Mucosa of rectum (tissue), 2 donors: Measurements from ENCODE around the gene METTL21C.

Experiments used
- H3K27ac ChIP-seq, 2 donors: one replicate each; pipeline ENCODE4 v1.7.0; 2013; ENCODE audit warnings: inconsistent platforms in 2 of 2, low read depth in 2 of 2, low read length in 2 of 2
- H3K27me3 ChIP-seq, 2 donors: one replicate each; pipeline ENCODE4 v1.7.0; 2013; ENCODE audit warnings: low read length in 2 of 2; ENCODE audit not compliant: control insufficient read depth in 2 of 2, insufficient read depth in 2 of 2
- H3K36me3 ChIP-seq, 2 donors: one replicate each; pipeline ENCODE4 v1.7.0; 2013; ENCODE audit warnings: low read length in 2 of 2; ENCODE audit not compliant: control insufficient read depth in 2 of 2, insufficient read depth in 2 of 2
- H3K4me1 ChIP-seq, 2 donors: one replicate each; pipeline ENCODE4 v1.7.0; 2013; ENCODE audit warnings: low read length in 2 of 2, mild to moderate bottlenecking in 1 of 2; ENCODE audit not compliant: control insufficient read depth in 2 of 2, insufficient read depth in 2 of 2
- H3K4me3 ChIP-seq, 2 donors: one replicate each; pipeline ENCODE4 v1.7.0; 2013; ENCODE audit warnings: low read length in 2 of 2
- H3K9ac ChIP-seq, 2 donors: one replicate each; pipeline ENCODE4 v1.7.0; 2013; ENCODE audit warnings: low read length in 2 of 2, low read depth in 1 of 2, mild to moderate bottlenecking in 1 of 2
- H3K9me3 ChIP-seq, 2 donors: one replicate each; pipeline ENCODE4 v1.7.0; 2013; ENCODE audit warnings: low read length in 2 of 2; ENCODE audit not compliant: control insufficient read depth in 2 of 2
- donor health status: healthy.
- donor health status: Normal muscosa, but diverticular disease.

Gene METTL21C

GRCh38 chr13:102677122-102677521, 17.7 kb downstream of the METTL21C start:
- no peak overlapping the region for H3K27ac ChIP-seq
- no peak overlapping the region for H3K4me3 ChIP-seq
- H3K4me1 ChIP-seq: no peaks in the 10 kb centered on the region
- no peaks in the 10 kb centered on the region for H3K9me3 ChIP-seq
- no peaks in the 10 kb centered on the region for H3K27me3 ChIP-seq
- peaks cover 33 to 52% of the 10 kb centered on the region in 2 donors for H3K36me3 ChIP-seq
- H3K9ac ChIP-seq: no peak overlapping the region

GRCh38 chr13:102675115-102675514, 19.7 kb downstream of the METTL21C start:
- peaks cover 37 to 58% of the 10 kb centered on the region in 2 donors for H3K36me3 ChIP-seq

GRCh38 chr13:102670130-102670529, 24.7 kb downstream of the METTL21C start:
- H3K36me3 ChIP-seq: peaks cover 45 to 68% of the 10 kb centered on the region in 2 donors
- H3K4me1 ChIP-seq: no peaks in the 10 kb centered on the region
- H3K9ac ChIP-seq: no peak overlapping the region
- H3K27ac ChIP-seq: no peak overlapping the region
- H3K9me3 ChIP-seq: no peaks in the 10 kb centered on the region
- H3K4me3 ChIP-seq: no peak overlapping the region
- no peaks in the 10 kb centered on the region for H3K27me3 ChIP-seq

More at GRCh38 chr13:102675115-102675514, 19.7 kb downstream of the METTL21C start:
- H3K4me3 ChIP-seq: no peak overlapping the region
- no peak overlapping the region for H3K9ac ChIP-seq
- H3K9me3 ChIP-seq: no peaks in the 10 kb centered on the region
- no peak overlapping the region for H3K27ac ChIP-seq
- H3K4me1 ChIP-seq: no peaks in the 10 kb centered on the region
- no peaks in the 10 kb centered on the region for H3K27me3 ChIP-seq

GRCh38 chr13:102667911-102668310, 26.9 kb downstream of the METTL21C start:
- Histone ChIP-seq H3K4me1 (no peaks in the 10 kb centered on the region), H3K36me3 (peaks cover 48 to 59% of the 10 kb centered on the region in 2 donors), H3K27ac (no peak overlapping the region), H3K9ac (no peak overlapping the region), H3K9me3 (no peaks in the 10 kb centered on the region), H3K4me3 (no peak overlapping the region), H3K27me3 (no peaks in the 10 kb centered on the region)

GRCh38 chr13:102667023-102667422, 27.8 kb downstream of the METTL21C start:
- no peak overlapping the region for H3K9ac ChIP-seq
- H3K36me3 ChIP-seq: peaks cover 46 to 53% of the 10 kb centered on the region in 2 donors

GRCh38 chr13:102659168-102659713, 35.6 kb downstream of the METTL21C start:
- Histone ChIP-seq H3K36me3 (peaks cover 39 to 40% of the 10 kb centered on the region in 2 donors), H3K9me3 (no peaks in the 10 kb centered on the region), H3K27ac (no peak overlapping the region), H3K4me3 (no peak overlapping the region), H3K9ac (no peak overlapping the region), H3K4me1 (no peaks in the 10 kb centered on the region), H3K27me3 (no peaks in the 10 kb centered on the region)

More at GRCh38 chr13:102667023-102667422, 27.8 kb downstream of the METTL21C start:
- Histone ChIP-seq H3K4me1 (no peaks in the 10 kb centered on the region), H3K27me3 (no peaks in the 10 kb centered on the region), H3K27ac (no peak overlapping the region), H3K9me3 (no peaks in the 10 kb centered on the region), H3K4me3 (no peak overlapping the region)

GRCh38 chr13:102658660-102659059, 36.2 kb downstream of the METTL21C start:
- no peak overlapping the region for H3K4me3 ChIP-seq
- no peaks in the 10 kb centered on the region for H3K27me3 ChIP-seq
- H3K36me3 ChIP-seq: peaks cover 34 to 38% of the 10 kb centered on the region in 2 donors

GRCh38 chr13:102657630-102658029, 37.2 kb downstream of the METTL21C start:
- Histone ChIP-seq H3K4me1 (no peaks in the 10 kb centered on the region), H3K9me3 (no peaks in the 10 kb centered on the region), H3K36me3 (peaks cover 34 to 40% of the 10 kb centered on the region in 2 donors), H3K27me3 (no peaks in the 10 kb centered on the region), H3K9ac (no peak overlapping the region), H3K27ac (no peak overlapping the region), H3K4me3 (no peak overlapping the region)

More at GRCh38 chr13:102658660-102659059, 36.2 kb downstream of the METTL21C start:
- Histone ChIP-seq H3K27ac (no peak overlapping the region), H3K4me1 (no peaks in the 10 kb centered on the region), H3K9ac (no peak overlapping the region), H3K9me3 (no peaks in the 10 kb centered on the region)

- Histone ChIP-seq H3K4me1 (no peaks in the 10 kb centered on the region), H3K4me3 (no peak overlapping the region), H3K27ac (no peak overlapping the region), H3K9ac (no peak overlapping the region), H3K27me3 (no peaks in the 10 kb centered on the region), H3K36me3 (peaks cover 34 to 44% of the 10 kb centered on the region in 2 donors), H3K9me3 (no peaks in the 10 kb centered on the region)
These were observed 40.1 kb downstream of the METTL21C start for GRCh38 chr13:102654756-102655155.

GRCh38 chr13:102651892-102652291, 43.0 kb downstream of the METTL21C start:
- H3K9me3 ChIP-seq: no peaks in the 10 kb centered on the region
- no peak overlapping the region for H3K27ac ChIP-seq
- H3K36me3 ChIP-seq: peaks cover 43 to 49% of the 10 kb centered on the region in 2 donors

More at GRCh38 chr13:102651892-102652291, 43.0 kb downstream of the METTL21C start:
- Histone ChIP-seq H3K4me1 (no peaks in the 10 kb centered on the region), H3K4me3 (no peak overlapping the region), H3K9ac (no peak overlapping the region), H3K27me3 (no peaks in the 10 kb centered on the region)
